ENCODE data around the gene CCRL2.
"Not testable (repeated sequence)": the region's sequence is repeated elsewhere in the genome, so short reads cannot be mapped to it uniquely, and the experiment has no call there.

CCRL2 gene

DNA sequence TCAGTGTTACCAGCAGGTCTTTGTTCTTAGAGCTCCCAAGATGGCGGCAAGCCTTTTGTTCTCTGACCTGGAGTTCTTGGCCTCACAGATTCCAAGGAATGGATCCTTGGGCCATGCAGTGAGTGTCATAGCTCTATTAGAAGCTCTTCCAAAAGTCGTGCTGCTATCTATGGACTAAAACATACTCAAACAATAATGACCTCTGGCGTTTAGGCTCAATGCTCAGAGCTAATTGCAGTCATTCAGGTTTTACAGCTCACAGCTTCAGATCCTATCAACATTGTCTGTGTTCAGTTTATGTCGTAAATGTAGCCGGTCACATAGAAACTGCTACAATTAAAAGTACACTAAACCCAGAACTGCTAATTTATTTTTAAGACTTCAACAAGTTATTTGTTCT is 22.2 kb downstream of the CCRL2 start:
- no peak for DNase-seq (ENCODE audit: low read depth in 3 of 3)

DNA sequence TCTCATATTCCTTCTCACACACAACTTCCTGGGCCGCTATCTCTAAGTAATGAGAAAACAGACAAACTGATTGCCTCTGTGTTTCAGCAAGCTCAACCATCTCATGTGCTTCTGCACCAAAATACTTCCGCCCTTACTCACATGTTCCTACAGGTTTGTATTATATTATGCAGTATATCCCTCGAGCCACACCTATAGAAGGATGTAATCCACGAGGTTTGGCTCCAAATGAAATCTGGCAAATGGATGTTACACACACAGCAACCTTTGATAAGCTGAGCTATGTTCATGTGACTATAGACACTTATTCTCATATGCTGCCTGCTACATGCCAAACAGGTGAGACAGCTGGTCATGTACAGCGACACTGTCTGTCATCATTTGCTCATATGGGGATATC is 22.6 kb downstream of the CCRL2 start:
- DNase-seq (ENCODE audit: low read depth in 3 of 3) = no peak

DNA sequence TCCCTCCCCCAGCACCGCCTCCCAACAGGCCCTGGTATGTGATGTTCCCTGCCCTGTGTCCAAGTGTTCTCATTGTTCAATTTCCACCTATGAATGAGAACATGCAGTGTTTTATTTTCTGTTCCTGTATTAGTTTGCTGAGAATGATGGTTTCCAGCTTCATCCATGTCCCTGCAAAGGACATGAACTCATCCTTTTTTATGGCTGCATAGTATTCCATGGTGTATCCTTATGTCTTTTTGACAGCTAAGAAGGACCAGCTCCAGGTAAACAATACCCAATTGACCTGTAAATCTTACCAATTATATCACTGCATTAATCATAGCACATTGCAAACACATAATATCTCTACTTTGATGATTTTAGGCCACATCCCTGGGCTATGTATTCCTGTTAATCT is 23.8 kb downstream of the CCRL2 start:
- DNase-seq (ENCODE audit: low read depth in 3 of 3) = not testable (repeated sequence)

DNA sequence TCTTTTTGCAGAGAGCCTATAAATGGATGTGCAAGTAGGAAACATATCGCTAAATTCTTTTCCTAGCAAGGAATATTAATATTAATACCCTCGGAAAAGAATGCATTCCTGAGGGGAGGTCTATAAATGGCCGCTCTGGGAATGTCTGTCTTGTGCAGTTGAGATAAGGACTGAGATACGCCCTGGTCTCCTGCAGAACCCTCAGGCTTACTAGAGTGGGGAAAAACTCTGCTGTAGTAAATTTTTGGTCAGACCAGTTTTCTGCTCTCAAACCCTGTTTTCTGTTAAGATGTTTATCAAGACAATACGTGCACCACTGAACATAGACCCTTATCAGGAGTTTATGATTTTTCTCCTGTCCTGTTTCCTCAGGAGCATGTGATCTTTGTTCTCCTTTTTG is 24.8 kb downstream of the CCRL2 start:
- DNase-seq (ENCODE audit: low read depth in 3 of 3) = not testable (repeated sequence)

DNA sequence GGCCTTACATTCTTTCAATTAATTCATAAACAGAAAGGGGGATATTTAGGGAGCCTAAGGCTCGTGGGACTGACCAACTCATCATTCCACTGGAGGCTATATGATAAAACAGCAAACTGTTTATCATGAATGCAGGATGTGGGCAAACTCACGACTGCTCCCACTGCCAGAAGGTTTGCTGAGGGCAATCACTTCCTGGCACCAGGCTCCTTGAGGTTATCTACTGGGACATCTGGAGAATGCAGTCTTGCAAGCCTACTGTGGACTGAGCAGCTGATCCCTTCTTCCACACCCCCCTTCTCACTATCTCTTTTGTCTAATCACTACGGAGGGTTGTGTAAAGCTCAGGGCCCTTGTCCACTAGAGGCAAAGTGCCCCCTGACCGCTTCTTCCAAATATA is 26.1 kb downstream of the CCRL2 start:
- DNase-seq (ENCODE audit: low read depth in 3 of 3) = not testable (repeated sequence)

DNA sequence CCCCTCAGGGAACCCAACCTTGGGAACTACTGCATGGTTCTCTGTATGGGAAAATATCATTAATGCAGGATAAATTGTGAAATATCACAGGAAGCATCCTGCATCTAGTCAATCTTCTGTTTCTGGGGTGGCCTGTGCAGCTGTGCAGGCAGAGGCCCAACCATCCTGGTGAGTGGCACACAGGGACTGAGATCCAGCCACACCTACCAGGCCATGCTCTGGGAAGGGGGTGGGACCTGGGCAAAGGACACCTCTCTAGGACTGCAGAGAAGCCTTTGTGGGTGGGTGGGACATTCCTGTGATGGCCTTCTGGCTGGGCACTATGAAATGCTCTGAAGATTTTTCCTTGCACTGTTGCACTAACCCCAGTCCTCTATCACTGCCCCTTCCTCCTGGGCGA is 26.8 kb downstream of the CCRL2 start:
- DNase-seq (ENCODE audit: low read depth in 3 of 3) = no peak

DNA sequence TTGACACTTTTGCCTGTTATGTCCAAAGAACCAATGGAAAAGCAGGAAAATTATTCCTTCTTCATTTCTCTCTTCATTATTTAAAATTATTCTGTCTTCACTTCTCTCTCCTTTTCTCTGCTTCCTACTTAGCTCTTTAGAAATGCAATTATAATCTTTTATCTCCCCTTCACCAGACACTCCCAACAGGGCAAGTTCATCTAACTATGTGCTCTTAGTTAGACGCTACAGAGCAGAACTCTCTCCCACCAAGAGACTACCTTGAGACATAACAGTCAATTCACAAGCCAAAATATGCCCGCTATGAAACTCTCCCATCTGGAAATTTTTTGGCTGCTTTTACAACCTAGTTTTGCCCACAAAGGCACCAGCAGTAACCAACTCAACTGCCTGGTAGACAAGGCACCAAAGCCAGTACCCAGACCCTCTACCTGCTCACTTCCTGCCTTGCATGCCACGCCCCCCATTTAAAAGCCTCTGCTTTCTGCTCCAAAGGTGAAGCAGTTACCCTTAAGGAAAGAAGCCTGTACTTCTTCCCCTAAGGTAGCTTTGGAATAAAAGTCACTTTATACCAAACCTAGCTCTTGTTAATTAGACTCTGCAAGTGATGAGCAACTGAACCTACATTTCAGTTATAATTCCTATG is 28.1 kb downstream of the CCRL2 start:
- no peak for DNase-seq (ENCODE audit: low read depth in 3 of 3)

DNA sequence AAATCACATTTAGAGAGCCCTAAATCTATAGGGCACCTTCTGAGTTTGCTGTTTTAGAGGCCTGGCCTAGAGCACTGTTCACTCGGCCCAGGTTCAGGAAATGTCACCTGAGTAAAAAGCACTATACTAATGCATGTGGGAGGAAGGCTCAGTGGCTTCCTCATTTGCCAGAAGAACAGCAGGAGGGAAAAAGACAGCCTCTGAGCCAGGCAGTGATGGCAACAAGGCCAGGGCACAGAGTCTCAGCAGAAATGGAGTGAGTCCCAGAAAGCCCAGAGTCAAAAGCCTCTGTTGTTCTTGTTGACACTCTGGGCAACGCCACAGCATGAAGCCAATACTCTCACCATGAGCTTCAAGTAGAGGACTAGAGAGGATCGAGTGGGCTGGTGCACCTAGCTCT is 31.8 kb downstream of the CCRL2 start:
- no peak for DNase-seq (ENCODE audit: low read depth in 3 of 3)

DNA sequence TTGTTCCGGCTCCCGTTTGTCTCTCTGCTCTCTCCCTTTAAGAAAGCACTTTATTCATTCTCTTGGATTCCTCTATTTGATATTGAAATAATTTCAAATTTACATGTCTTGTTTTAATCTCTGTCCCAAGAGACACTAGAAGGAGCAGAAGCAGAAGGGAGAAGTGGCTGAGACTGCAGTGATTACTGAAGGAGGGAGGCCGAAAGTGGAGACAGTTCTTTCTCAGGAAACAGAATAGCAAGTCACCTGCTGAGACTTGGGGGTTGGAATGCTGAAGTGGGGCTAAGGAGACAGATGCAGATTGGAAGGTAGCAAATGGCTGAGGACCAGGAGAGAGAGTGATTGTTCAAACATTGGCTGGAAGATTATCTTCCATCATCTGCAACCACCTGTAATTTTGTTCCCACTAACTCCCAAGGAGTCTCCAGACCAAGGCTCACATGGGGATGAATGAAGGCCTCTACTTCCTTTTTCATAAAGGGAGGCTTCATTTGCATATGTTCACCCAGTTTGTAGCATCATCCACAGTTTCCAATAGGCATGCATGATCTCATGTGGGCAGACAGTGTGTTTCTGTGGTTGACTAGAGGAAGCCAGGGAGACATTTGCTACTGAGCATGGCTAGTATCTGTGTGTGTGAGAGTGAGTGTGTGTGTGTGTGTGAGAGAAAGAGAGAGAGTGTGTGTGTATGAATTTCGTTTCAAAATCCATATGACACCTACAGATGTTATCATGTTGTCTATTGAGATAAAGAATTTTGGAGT is 33.7 kb downstream of the CCRL2 start:
- DNase-seq (ENCODE audit: low read depth in 3 of 3) = peak in 1 of 3 experiments; percentile 10

DNA sequence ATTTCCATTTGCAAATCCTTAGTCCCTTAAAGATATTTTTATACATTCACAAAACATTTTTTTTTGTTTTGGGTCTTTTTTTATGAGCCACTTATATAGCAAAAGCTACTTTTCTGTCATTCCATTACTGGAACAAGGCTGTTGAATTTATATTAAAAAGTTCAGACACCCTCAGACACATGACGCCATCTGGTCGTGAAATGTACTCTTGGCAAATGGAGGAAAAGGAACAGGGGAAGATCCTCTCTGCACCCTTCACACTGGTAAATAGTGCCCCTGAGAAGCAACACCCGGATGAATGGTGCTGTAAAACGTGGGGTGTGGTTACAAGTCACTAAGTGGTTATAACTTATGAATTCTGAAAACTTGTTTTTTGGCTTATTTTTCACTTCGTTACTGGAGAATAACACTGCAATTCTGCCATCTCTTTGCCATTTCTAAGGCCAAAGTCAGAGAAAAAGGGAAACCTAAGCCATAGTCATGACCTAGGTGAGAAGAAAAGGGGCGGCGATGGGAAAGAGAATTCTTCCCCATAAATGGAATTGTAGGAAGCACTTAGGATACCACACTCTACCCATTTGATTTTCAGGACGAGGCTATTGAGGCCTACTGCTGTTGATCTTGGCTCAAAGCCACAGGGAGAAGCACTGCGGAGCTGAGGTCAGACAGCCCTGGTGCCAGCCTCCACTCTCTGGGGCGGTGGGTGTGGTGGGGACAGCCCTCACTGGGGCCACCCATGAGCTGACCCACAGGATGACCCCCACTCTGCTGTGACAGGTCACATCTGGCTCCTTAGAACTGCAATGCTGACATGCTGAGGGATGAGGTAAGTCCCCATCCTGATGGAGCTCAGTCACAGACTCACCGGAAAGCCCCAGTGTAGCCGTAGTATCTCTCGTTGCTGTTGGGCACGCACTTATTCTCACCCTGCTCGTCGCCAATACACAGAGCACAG is 35.8 kb downstream of the CCRL2 start:
- DNase-seq (ENCODE audit: low read depth in 3 of 3) = peak in 1 of 3 experiments; percentile 21

DNA sequence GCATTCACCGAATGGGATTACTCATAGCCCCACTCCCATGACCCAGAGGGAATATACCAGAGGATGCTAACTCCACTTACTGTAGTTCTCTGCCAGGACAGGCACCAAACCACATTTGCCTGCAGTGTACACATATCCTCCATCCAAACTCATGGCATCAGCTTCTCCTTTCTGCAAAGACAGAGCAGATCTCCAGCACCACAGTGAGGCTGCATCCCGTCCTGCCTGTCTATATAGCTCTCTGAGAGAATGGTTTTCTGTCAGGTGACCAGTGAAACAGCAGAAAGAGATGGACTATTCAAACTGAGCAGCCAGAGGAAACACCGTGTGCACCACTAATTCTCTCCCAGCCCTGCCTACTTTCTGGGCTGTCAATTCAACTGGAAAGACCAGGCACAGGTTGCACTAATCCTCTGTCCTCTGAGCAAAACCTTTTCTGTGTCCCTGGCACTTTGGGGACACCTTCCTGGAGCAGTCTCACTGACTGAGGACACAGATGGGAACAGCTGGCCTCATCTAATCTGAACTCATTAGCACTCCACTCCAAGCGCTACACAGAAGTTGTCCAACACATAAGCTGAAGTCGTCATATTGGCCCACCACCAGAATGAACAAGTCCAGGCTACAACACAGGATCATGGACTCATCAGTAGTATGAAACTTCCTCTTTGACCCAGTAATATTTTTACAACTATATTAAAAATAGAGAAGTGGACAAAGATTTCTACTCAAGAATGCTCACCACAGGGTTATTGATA is 40.3 kb downstream of the CCRL2 start:
- no peak for DNase-seq (ENCODE audit: low read depth in 3 of 3)

DNA sequence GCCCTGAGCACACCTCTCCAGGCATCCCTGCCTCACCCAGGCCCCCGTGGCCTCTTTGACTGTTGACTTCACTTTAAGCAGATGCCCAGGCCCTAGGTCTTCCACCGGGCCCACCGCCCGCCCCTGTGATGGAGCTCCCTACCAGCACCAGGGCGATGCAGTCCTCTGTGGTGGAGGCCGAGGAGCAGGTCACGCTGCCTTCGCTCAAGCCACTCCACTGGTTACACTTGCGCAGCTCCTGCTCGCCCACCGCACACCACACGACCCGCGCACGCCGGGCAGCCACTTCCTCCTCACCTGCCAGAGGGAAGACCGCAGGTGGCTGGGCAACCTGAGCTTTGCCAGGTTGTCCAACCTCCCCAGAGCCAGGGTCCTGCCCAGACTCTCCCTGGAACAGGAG is 41.7 kb downstream of the CCRL2 start:
- no peak for DNase-seq (ENCODE audit: low read depth in 3 of 3)

DNA sequence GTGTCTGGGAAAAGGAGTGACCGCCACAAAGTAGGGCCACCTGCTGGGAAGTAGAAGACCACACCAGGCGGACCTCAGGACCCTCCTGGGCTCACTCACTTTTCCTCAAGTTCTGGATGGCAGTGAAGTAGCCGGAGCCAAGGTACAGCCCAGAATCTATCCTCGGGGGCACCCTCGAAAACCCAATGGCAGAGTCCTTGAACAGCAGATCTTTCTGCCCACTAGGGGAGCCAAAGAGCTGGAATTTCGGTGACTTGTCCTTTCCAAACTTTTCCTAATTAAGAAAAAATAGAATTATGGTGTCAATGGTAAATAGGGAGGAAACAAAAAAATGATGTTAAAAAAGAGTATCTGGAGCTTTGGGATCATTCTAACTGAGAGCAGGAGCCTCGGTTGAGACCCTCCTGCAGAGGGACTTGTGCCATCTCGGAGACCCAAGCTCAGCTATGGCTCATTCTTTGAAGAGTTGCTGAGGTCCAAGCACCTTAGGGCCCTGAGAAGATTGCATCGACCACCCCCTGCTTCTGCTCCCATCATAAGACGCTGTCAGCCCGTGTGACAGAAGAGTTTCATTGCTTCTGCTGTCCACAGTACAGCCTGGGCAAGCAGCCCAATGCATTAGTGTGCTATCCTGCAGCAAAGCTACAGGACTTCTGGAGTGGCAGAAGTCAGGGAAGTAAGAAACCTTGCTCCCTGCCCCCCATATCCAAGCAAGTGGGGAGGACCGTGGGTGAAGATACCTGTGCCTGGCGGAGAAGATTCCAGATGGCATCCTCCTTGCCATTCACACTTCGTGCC is 42.9 kb downstream of the CCRL2 start:
- DNase-seq (ENCODE audit: low read depth in 3 of 3) = no peak

DNA sequence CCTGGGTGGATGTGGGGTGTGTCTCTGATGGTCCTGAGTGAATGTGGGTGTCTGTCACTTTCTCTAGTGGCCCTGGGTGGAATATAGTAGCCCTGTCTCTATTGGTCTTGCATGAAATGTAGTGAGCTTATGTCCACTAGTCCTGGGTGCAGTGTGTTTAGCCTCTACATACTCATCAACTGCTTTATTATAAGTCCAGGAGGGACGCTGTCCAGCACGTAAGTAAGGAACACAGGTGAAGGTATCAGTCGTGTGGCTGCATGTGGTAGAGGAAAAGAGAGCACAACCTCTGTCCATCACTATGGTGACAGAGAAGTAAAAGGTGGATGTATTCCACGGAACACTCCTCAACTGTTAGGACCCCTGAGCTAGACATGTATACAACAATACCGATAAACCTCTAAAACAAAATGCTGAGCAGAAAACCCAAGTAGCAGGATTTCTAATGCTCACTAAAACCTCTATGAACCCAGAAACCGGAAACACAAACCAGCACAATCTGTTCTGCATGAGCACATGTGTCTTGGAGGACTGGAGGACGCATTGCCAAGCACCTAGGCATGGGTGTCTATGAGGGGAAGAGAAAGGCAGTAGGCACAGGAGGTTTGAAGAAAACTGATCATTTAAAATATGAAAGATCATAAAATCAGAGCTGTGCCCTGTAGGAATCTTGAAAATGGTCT is 46.6 kb downstream of the CCRL2 start:
- no peak for DNase-seq (ENCODE audit: low read depth in 3 of 3)

DNA sequence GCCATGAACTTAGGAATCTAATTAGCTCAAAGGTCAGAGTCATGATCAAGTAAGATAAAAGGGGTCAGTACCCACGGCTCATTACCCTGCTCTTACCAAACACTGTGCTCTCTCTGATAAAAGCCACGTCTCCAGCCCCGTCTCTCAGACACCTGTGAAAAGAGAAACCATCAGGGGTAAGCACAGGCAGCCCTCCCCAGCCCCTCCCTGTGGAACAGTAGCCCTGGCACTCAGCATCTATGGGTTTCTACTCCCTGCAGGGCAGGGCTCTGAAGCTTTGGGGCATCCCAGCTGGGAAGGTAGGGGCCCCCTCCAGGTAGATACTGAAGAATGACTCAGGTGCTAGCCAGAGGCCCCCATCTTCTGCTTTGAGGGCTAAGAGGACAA is 47.1 kb downstream of the CCRL2 start:
- DNase-seq (ENCODE audit: low read depth in 3 of 3) = no peak

DNA sequence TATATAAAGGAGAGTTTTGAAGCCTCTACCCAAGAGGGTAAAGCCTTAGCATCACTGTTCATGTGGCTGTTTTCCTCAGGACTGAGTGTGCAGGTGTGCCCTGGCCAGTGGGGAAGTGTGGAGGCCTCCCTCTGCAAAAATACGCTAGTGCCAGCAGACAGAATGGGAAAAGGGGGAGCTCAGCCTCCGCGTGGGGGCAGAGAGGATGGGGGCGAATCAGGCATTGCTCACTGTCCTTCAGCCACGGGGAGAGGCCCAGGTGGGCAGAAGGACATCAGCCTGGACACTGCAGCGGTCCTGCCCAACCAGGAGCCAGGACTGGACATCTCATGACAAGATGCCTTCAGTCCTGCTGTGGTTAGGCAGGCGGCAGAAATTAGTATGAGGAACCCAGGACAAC is 47.5 kb downstream of the CCRL2 start:
- DNase-seq (ENCODE audit: low read depth in 3 of 3) = no peak

DNA sequence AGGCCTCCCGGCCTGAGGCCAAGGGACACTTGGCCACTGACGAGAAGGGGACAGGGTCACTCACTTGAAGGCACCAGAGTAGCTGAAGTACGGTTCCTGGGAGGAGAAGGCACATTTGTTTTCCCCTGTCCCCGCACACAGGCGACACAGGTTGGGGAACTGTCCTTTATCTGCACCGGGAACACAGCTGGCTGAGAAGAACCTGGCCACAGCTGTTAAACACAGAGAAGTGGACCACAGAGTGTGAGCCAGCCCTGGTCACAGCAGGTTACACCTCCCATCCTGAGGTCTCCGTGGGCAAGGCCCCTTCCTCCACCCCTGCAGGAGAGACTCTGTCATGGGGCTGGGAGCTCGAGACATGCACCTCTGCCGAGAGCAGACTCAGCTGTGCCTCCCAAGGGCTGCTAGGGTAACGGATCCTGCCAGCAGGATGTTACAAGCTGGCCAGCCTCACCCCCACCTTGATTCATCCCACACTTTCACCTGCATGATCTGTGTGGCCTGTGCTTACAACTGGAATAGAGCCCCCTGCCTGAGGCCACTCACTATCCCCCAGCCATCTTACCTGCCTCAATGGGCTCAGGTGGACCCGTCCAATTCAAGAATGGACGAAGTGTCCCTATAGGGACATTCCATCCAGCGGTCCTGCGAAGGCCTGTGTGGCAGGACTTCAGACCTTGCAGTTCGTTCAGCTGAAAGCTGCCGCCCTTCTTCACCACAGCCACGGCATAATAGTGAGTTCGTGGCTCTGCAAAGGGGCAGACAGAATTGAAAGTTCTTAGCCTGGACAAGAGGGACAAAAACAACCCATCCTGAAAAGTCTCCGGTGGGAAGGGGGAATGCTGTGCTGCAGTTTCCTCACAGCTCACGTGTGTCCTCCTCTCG is 48.4 kb downstream of the CCRL2 start:
- DNase-seq (ENCODE audit: low read depth in 3 of 3) = no peak

DNA sequence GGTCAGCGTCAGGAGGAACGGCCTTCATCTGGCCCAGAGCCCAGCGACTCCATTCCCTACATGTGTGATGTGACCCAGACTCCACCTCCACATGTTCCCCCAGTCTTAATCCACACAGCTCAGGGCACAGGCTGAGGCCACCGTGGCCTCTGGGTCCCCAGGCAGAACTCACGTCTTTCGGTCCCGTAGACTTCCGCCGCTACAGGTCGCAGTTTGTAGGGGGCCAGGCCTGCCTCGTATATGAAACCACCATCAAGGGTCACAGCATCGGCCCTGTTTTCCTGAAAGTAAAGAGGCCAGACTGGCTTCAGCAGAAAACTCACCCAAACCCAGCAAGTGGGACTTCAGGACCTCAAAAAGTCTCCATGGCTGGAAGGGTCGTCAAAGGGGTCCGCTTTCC is 49.1 kb downstream of the CCRL2 start:
- no peak for DNase-seq (ENCODE audit: low read depth in 3 of 3)
